MCF 10A (cell line): ENCODE results near the gene MAP7. TPM values are rescaled to one million over a fixed set of nuclear protein-coding genes. Genes with fewer than 3 reads are reported as not detected.

Experiments used
- BruUV-seq: library from RNA; stranded (reverse); fragments of 400-500 nt; replicated peaks from 2 replicates; lab custom pipeline; 2021; lab: Mats Ljungman, UMichigan
- CTCF ChIA-PET: fragments of 300-600 bp; sonication (Branson Sonifier 250); formaldehyde crosslinking; extraction: SDS; loops from one replicate; lab custom pipeline; 2021; ENCODE audit warnings: antibody characterized with exemption, inconsistent platforms; lab: Yijun Ruan, JAX
- POLR2A ChIA-PET: fragments of 300-600, 350-650 bp; sonication (Branson Sonifier 250); formaldehyde crosslinking; extraction: SDS; loops from one replicate; lab custom pipeline; 2020; ENCODE audit warnings: antibody characterized with exemption, inconsistent platforms; lab: Yijun Ruan, JAX
- DNase-seq: peaks from one replicate; pipeline ENCODE4 v3.0.0-alpha.2; 2018; ENCODE audit not compliant: unreplicated experiment
- H3K27ac Mint-ChIP-seq: one replicate; pipeline ENCODE4 v1.8.0; 2022; ENCODE audit warnings: mild to moderate bottlenecking, low read depth, mixed read lengths; ENCODE audit not compliant: unreplicated experiment
- H3K27me3 Mint-ChIP-seq: one replicate; pipeline ENCODE4 v1.8.0; 2022; ENCODE audit warnings: mixed read lengths; ENCODE audit not compliant: insufficient read depth, unreplicated experiment
- H3K36me3 Mint-ChIP-seq: one replicate; pipeline ENCODE4 v1.8.0; 2022; ENCODE audit warnings: mild to moderate bottlenecking, moderate library complexity, mixed read lengths; ENCODE audit not compliant: insufficient read depth, unreplicated experiment
- H3K4me1 Mint-ChIP-seq: one replicate; pipeline ENCODE4 v1.8.0; 2022; ENCODE audit warnings: mixed read lengths; ENCODE audit not compliant: insufficient read depth, unreplicated experiment
- H3K4me3 Mint-ChIP-seq: one replicate; pipeline ENCODE4 v1.8.0; 2022; ENCODE audit warnings: mild to moderate bottlenecking, moderate library complexity, mixed read lengths; ENCODE audit not compliant: unreplicated experiment
- H3K9me3 Mint-ChIP-seq: one replicate; pipeline ENCODE4 v1.8.0; 2022; ENCODE audit warnings: mixed read lengths; ENCODE audit not compliant: unreplicated experiment
- intact Hi-C: fragments of 100-400 bp; cut with micrococcal nuclease; formaldehyde crosslinking; loops from 2 replicates; pipeline ENCODE4 v1.14.1; 2022
- total RNA-seq: library from RNA; stranded (reverse); gene quantifications from 2 replicates; pipeline ENCODE4 v1.2.3, GENCODE V29; 2022
- TF ChIP-seq, protein P1 (sequence below): fragments of 200-600 bp; IDR thresholded peaks from one replicate; pipeline ENCODE4 v1.8.0; 2022; ENCODE audit warnings: antibody characterized with exemption, mild to moderate bottlenecking; ENCODE audit not compliant: unreplicated experiment

MAP7 gene
- total RNA-seq, 1 experiment from 2014 or later, result 17.2 TPM

DNA sequence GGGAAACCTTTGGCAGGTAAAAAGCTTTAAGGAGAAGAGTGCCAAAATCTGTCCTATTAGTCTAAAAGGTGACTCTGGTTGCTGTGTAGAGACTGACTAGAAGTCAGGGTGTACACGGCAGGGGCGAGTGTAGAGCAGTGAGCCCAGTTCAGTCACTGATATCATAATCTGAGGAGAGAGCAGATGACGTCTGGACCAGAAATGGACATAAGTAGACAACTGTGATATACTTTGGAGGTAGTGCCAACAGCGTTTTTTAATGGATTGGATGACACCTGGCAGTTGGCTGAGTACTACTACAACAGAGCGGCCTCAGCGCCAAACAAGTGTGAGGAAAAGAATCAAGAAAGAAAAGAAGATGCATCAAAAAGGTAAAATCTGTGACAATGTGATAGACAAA, 76.0 kb downstream of the MAP7 start:
- BruUV-seq, result no TSS peak
- intact Hi-C loops, result no loop called here
- H3K9me3 Mint-ChIP-seq, result peaks cover 11% of the 10 kb centered on the region
- no peak overlapping the region for H3K4me3 Mint-ChIP-seq
- H3K27ac Mint-ChIP-seq, result no peak overlapping the region
- no peaks in the 10 kb centered on the region for H3K27me3 Mint-ChIP-seq
- H3K36me3 Mint-ChIP-seq, result no peaks in the 10 kb centered on the region
- ChIA-PET POLR2A (interaction anchor here (0.7 kb wide), 1 partner anchor 63 kb away, joined by 3 read pairs; no protein-coding TSS in a partner anchor), CTCF (interaction anchor here (0.8 to 1.0 kb wide), 2 partner anchors 53 to 73 kb away, joined by 3 read pairs; no protein-coding TSS in a partner anchor)
- H3K4me1 Mint-ChIP-seq, result peaks cover 6% of the 10 kb centered on the region
- no peak for DNase-seq
- TF ChIP-seq, protein P1, sequence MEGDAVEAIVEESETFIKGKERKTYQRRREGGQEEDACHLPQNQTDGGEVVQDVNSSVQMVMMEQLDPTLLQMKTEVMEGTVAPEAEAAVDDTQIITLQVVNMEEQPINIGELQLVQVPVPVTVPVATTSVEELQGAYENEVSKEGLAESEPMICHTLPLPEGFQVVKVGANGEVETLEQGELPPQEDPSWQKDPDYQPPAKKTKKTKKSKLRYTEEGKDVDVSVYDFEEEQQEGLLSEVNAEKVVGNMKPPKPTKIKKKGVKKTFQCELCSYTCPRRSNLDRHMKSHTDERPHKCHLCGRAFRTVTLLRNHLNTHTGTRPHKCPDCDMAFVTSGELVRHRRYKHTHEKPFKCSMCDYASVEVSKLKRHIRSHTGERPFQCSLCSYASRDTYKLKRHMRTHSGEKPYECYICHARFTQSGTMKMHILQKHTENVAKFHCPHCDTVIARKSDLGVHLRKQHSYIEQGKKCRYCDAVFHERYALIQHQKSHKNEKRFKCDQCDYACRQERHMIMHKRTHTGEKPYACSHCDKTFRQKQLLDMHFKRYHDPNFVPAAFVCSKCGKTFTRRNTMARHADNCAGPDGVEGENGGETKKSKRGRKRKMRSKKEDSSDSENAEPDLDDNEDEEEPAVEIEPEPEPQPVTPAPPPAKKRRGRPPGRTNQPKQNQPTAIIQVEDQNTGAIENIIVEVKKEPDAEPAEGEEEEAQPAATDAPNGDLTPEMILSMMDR, result no peak

DNA sequence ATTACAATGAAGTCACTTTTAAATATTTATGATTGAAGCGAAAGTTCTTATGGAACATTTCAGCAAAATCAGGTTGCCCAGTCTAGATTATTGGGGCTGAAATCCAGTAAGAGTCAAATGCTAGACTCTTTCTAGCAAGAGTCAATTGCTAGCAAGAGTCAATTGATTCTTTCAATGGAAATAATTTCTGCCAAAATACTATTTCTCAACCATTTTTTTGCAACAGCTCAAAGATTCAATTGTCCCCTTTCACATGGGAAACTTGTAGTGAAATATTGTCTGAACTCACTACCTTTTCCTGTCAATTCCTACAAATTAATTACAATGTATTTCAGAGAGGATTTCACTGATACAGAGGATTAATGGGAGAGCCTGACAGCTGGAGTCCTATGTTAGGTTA, 78.3 kb downstream of the MAP7 start:
- no TSS peak for BruUV-seq
- Mint-ChIP-seq H3K27me3 (no peaks in the 10 kb centered on the region), H3K27ac (no peak overlapping the region), H3K4me3 (no peak overlapping the region), H3K36me3 (no peaks in the 10 kb centered on the region), H3K9me3 (no peaks in the 10 kb centered on the region), H3K4me1 (peaks cover 6% of the 10 kb centered on the region)
- DNase-seq, result no peak
- TF ChIP-seq, protein P1, result no peak
- ChIA-PET CTCF (no interaction called here), POLR2A (no interaction called here)
- intact Hi-C loops, result no loop called here

DNA sequence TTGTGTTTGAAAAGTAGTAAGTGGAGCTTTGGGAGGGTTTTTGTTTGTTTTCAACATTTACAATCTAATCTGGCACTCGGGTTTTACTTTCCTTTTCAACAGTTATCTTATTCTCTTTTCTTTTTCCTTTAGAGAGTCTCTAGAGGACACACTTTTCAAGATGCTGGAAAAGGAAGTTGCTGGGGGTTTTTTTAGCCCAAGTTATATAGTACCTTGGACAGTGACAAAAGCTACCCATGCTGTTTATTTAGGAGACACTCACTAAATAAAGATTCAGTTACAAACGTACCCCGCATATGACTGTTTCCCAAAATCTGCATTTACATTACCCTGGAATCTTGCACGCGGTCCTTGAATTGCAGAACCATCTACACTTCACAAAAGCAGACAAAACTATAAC, 78.8 kb downstream of the MAP7 start:
- H3K36me3 Mint-ChIP-seq, result no peaks in the 10 kb centered on the region
- CTCF ChIA-PET, result interaction anchor here (1.0 kb wide), 1 partner anchor 26 kb away, joined by 3 read pairs; no protein-coding TSS in a partner anchor
- no peak for DNase-seq
- no peaks in the 10 kb centered on the region for H3K9me3 Mint-ChIP-seq
- intact Hi-C loops, result no loop called here
- TF ChIP-seq, protein P1, result no peak
- POLR2A ChIA-PET, result interaction anchor here (0.7 to 1.3 kb wide), 2 partner anchors 11 to 30 kb away, joined by 4 read pairs; no protein-coding TSS in a partner anchor
- H3K27ac Mint-ChIP-seq, result no peak overlapping the region
- H3K27me3 Mint-ChIP-seq, result no peaks in the 10 kb centered on the region
- H3K4me3 Mint-ChIP-seq, result no peak overlapping the region
- BruUV-seq, result no TSS peak
- peaks cover 6% of the 10 kb centered on the region for H3K4me1 Mint-ChIP-seq

DNA sequence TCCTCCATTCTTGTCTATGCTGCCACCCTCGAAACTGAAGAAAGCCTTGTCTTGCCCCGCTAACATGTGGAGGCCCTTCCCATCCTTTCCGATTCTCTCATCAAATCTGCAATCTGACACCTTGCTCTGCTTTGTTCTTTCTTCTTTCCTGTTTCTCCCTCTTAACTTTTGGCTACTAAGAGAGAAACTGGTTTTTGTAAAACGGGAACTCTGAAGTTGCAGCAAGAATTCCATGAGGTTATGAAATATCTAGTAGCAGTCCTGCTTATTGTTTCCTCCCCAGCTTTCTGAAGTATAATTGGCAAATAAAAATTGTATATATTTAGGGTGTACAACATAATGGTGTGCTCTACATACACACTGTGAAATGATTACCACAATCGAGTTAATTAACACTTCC, 80.2 kb downstream of the MAP7 start:
- Mint-ChIP-seq H3K9me3 (no peaks in the 10 kb centered on the region), H3K27ac (no peak overlapping the region), H3K4me3 (no peak overlapping the region), H3K36me3 (no peaks in the 10 kb centered on the region), H3K4me1 (peaks cover 6% of the 10 kb centered on the region), H3K27me3 (no peaks in the 10 kb centered on the region)
- CTCF ChIA-PET, result no interaction called here
- DNase-seq, result peak; percentile 11
- TF ChIP-seq, protein P1, result no peak
- no TSS peak for BruUV-seq
- POLR2A ChIA-PET, result interaction anchor here (0.5 to 0.7 kb wide), 4 partner anchors 19 to 932 kb away, joined by 3 read pairs; no protein-coding TSS in a partner anchor
- intact Hi-C loops, result no loop called here
